H1 (cell line): ENCODE data around the gene MRPS26. TPM values are rescaled to one million over a fixed set of nuclear protein-coding genes. Genes with fewer than 3 reads are reported as not detected.

Experiments
- CEBPB ChIP-seq: IDR thresholded peaks from 2 replicates; pipeline ENCODE4 v1.6.1; 2012; ENCODE audit warnings: low read depth, low read length
- HDAC6 ChIP-seq: IDR thresholded peaks from one replicate; pipeline ENCODE4 v1.7.1; 2012; ENCODE audit warnings: low read depth, mild to moderate bottlenecking, inconsistent platforms, low read length, moderate library complexity
- POLR2A ChIP-seq, 2 experiments: IDR thresholded peaks; 1 replicate in 1 of 2; 2 replicates in 1 of 2; pipeline ENCODE4 v1.6.1; 2011; ENCODE audit warnings: low read depth in 2 of 2, low read length in 2 of 2, mild to moderate bottlenecking in 2 of 2; ENCODE audit errors: control extremely low read depth in 1 of 2
- POLR2AphosphoS5 ChIP-seq: IDR thresholded peaks from 2 replicates; pipeline ENCODE4 v1.6.1; 2011; ENCODE audit warnings: low read depth, low read length
- RNF2 ChIP-seq: fragments of 200-900, 300-1000 bp; sonication (generic); IDR thresholded peaks from 2 replicates; pipeline ENCODE4 v1.7.1; 2016; ENCODE audit warnings: borderline replicate concordance, low read depth, mild to moderate bottlenecking, antibody characterized with exemption, low read length; ENCODE audit not compliant: poor library complexity, severe bottlenecking; ENCODE audit errors: missing control alignments
- SP1 ChIP-seq: IDR thresholded peaks from 2 replicates; pipeline ENCODE4 v1.6.1; 2011; ENCODE audit warnings: low read depth, low read length
- SP4 ChIP-seq: IDR thresholded peaks from 2 replicates; pipeline ENCODE4 v1.6.1; 2012; ENCODE audit warnings: low read length, inconsistent platforms
- TAF7 ChIP-seq: optimal IDR thresholded peaks from 2 replicates; pipeline ENCODE3; 2011; ENCODE audit warnings: low read depth, mild to moderate bottlenecking, inconsistent platforms, low read length, moderate library complexity, borderline replicate concordance
- polyA plus RNA-seq, 7 experiments: library from polyadenylated mRNA; depleted of rRNA in 3 of 7; stranded (reverse) in 5 of 7; unstranded in 2 of 7; fragments of >200 nt in 5 of 7; fragments of 200-250 nt in 2 of 7; gene quantifications; 1 replicate in 5 of 7; 2 replicates in 1 of 7; 4 replicates in 1 of 7; pipeline versions ENCODE4 v1.2.1 to v1.2.3, GENCODE V29; 2011 to 2013; ENCODE audit warnings: missing spikeins in 2 of 7, mixed read lengths in 2 of 7
- total RNA-seq: library from RNA; stranded (reverse); fragmentation: NEBNext Ultra II Directional; extraction: Animal tissue kit (Norgen Biotek cat#: 25700); gene quantifications from 2 replicates; pipeline ENCODE4 v1.2.1, GENCODE V29; 2021
- TF ChIP-seq, protein P1 (sequence below): fragments of 300-600 bp; sonication (generic); IDR thresholded peaks from 2 replicates; pipeline ENCODE4 v1.7.1; 2012; ENCODE audit warnings: low read length, moderate library complexity, mild to moderate bottlenecking, inconsistent platforms; ENCODE audit not compliant: insufficient replicate concordance
- TF ChIP-seq, protein P2 (sequence below): IDR thresholded peaks from 2 replicates; pipeline ENCODE4 v1.6.1; 2012; ENCODE audit warnings: low read length, inconsistent platforms

The MRPS26 gene
- total and polyA plus RNA-seq, 2 of the 8 experiments (the other 6 are each of a cell fraction or from before 2014, with no cell fraction given): 83.6 to 103 TPM

DNA sequence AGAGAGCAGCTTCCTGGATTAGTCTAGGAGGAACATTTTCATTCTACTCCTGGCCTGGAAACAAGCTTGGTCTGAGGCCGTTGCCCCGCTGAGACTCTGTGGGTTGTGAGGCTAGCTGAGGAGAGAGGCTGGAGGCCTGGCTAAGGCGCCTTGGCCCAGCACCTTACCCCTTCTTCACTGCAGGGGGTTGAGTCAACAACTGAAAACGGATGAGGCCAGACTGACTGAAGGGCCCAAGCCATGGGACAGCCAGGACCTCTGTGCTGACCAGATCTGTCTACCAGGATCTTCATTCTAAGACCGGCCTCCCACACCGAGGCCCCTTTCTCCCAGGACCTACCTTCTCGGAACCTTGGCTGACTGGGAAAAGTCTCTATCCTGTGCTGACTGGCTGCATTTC lies 42.2 kb downstream of the MRPS26 start (continued):
- TF ChIP-seq, protein P1, sequence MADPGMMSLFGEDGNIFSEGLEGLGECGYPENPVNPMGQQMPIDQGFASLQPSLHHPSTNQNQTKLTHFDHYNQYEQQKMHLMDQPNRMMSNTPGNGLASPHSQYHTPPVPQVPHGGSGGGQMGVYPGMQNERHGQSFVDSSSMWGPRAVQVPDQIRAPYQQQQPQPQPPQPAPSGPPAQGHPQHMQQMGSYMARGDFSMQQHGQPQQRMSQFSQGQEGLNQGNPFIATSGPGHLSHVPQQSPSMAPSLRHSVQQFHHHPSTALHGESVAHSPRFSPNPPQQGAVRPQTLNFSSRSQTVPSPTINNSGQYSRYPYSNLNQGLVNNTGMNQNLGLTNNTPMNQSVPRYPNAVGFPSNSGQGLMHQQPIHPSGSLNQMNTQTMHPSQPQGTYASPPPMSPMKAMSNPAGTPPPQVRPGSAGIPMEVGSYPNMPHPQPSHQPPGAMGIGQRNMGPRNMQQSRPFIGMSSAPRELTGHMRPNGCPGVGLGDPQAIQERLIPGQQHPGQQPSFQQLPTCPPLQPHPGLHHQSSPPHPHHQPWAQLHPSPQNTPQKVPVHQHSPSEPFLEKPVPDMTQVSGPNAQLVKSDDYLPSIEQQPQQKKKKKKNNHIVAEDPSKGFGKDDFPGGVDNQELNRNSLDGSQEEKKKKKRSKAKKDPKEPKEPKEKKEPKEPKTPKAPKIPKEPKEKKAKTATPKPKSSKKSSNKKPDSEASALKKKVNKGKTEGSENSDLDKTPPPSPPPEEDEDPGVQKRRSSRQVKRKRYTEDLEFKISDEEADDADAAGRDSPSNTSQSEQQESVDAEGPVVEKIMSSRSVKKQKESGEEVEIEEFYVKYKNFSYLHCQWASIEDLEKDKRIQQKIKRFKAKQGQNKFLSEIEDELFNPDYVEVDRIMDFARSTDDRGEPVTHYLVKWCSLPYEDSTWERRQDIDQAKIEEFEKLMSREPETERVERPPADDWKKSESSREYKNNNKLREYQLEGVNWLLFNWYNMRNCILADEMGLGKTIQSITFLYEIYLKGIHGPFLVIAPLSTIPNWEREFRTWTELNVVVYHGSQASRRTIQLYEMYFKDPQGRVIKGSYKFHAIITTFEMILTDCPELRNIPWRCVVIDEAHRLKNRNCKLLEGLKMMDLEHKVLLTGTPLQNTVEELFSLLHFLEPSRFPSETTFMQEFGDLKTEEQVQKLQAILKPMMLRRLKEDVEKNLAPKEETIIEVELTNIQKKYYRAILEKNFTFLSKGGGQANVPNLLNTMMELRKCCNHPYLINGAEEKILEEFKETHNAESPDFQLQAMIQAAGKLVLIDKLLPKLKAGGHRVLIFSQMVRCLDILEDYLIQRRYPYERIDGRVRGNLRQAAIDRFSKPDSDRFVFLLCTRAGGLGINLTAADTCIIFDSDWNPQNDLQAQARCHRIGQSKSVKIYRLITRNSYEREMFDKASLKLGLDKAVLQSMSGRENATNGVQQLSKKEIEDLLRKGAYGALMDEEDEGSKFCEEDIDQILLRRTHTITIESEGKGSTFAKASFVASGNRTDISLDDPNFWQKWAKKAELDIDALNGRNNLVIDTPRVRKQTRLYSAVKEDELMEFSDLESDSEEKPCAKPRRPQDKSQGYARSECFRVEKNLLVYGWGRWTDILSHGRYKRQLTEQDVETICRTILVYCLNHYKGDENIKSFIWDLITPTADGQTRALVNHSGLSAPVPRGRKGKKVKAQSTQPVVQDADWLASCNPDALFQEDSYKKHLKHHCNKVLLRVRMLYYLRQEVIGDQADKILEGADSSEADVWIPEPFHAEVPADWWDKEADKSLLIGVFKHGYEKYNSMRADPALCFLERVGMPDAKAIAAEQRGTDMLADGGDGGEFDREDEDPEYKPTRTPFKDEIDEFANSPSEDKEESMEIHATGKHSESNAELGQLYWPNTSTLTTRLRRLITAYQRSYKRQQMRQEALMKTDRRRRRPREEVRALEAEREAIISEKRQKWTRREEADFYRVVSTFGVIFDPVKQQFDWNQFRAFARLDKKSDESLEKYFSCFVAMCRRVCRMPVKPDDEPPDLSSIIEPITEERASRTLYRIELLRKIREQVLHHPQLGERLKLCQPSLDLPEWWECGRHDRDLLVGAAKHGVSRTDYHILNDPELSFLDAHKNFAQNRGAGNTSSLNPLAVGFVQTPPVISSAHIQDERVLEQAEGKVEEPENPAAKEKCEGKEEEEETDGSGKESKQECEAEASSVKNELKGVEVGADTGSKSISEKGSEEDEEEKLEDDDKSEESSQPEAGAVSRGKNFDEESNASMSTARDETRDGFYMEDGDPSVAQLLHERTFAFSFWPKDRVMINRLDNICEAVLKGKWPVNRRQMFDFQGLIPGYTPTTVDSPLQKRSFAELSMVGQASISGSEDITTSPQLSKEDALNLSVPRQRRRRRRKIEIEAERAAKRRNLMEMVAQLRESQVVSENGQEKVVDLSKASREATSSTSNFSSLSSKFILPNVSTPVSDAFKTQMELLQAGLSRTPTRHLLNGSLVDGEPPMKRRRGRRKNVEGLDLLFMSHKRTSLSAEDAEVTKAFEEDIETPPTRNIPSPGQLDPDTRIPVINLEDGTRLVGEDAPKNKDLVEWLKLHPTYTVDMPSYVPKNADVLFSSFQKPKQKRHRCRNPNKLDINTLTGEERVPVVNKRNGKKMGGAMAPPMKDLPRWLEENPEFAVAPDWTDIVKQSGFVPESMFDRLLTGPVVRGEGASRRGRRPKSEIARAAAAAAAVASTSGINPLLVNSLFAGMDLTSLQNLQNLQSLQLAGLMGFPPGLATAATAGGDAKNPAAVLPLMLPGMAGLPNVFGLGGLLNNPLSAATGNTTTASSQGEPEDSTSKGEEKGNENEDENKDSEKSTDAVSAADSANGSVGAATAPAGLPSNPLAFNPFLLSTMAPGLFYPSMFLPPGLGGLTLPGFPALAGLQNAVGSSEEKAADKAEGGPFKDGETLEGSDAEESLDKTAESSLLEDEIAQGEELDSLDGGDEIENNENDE: no peak
- TF ChIP-seq SP4 (no peak), CEBPB (no peak), SP1 (no peak), HDAC6 (no peak), RNF2 (no peak), POLR2AphosphoS5 (no peak), POLR2A (IDR thresholded peaks at IDR 0.05; ENCODE audit: control extremely low read depth in 1 of 2, low read depth in 2 of 2, low read length in 2 of 2) (no peak), TAF7 (no peak)
- TF ChIP-seq, protein P2, sequence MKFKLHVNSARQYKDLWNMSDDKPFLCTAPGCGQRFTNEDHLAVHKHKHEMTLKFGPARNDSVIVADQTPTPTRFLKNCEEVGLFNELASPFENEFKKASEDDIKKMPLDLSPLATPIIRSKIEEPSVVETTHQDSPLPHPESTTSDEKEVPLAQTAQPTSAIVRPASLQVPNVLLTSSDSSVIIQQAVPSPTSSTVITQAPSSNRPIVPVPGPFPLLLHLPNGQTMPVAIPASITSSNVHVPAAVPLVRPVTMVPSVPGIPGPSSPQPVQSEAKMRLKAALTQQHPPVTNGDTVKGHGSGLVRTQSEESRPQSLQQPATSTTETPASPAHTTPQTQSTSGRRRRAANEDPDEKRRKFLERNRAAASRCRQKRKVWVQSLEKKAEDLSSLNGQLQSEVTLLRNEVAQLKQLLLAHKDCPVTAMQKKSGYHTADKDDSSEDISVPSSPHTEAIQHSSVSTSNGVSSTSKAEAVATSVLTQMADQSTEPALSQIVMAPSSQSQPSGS: no peak
